ENCODE data around the gene COL8A1. TPM values are rescaled to one million over a fixed set of nuclear protein-coding genes. Genes with fewer than 3 reads are reported as not detected.
"Not testable (repeated sequence)": the region's sequence is repeated elsewhere in the genome, so short reads cannot be mapped to it uniquely, and the experiment has no call there.

The COL8A1 gene
- total RNA-seq (2013; cell fraction: nucleolus; rRNA removed) = 0.15 TPM in 1 of 2 replicates, not detected in the other
- total RNA-seq (2014; rRNA removed) (0.11 and 0.73 TPM in 2 replicates), total RNA-seq (2014; rRNA removed; fragmentation: Illumina TruSeq; extraction: Trizol) (0.14 TPM in 1 of 2 replicates, not detected in the other), total RNA-seq (2021) (0.10 and 0.13 TPM in 2 replicates), polyA plus RNA-seq (2011; rRNA removed) (not detected in 2 replicates), polyA plus RNA-seq (2014; fragmentation: Illumina TruSeq; extraction: Trizol) (0.05 and 0.09 TPM in 2 replicates), polyA plus RNA-seq (2014; fragmentation: Nextera tagmentation; extraction: Ambion mirVana) (not detected), polyA plus RNA-seq (2014; rRNA removed) (0.01 TPM in 1 of 2 replicates, not detected in the other), polyA plus RNA-seq (2016; fragmentation: Nextera tagmentation; extraction: Ambion mirVana) (under 1 TPM; 0.04 to 0.19 TPM), polyA minus RNA-seq (2011; rRNA and poly(A)+ RNA removed) (0.05 TPM in 1 of 2 replicates, not detected in the other), Bru-seq, nascent RNA (percentile 6 among the genes with signal in this experiment), BruChase-seq, experiment 1, labeled RNA remaining after a 6-hour chase (percentile 2 among the genes with signal in this experiment), BruChase-seq, experiment 2, labeled RNA remaining after a 2-hour chase (percentile 2 among the genes with signal in this experiment)
- not detected for polyA plus RNA-seq (2011; ENCODE audit: low read depth)
- 0.01 and 0.03 TPM in 2 replicates for polyA plus RNA-seq (2011; cell fraction: cytosol; rRNA removed)
- 0.03 TPM in 1 of 2 replicates, not detected in the other for polyA plus RNA-seq (2011; cell fraction: nucleus; rRNA removed)
- not detected in 2 replicates for polyA plus RNA-seq (2012)
- polyA minus RNA-seq (2011; cell fraction: cytosol; rRNA and poly(A)+ RNA removed) = not detected in 2 replicates
- 0.19 and 0.24 TPM in 2 replicates for polyA minus RNA-seq (2011; cell fraction: nucleus; rRNA and poly(A)+ RNA removed)
- long read RNA-seq, experiment 1, partial matches to known transcripts = 0 of 1 reads
- long read RNA-seq, experiment 1, other reads (novel, unspliced or antisense) = 1 of 1 reads
- long read RNA-seq, experiment 2, partial matches to known transcripts = 0 of 1 reads
- long read RNA-seq, experiment 2, other reads (novel, unspliced or antisense) = 1 of 1 reads

GRCh38 chr3:99638167-99638948 lies at the start of gene COL8A1:
COL8A1 (plus strand) TSS chr3:99638594; CDS start chr3:99790683, 152,089 bp downstream.
- no peaks in the 10 kb centered on the region for H3K4me1 ChIP-seq (ENCODE audit: control insufficient read depth, insufficient read depth, low read length)
- no peak within 1 kb of the TSS for H3K9ac ChIP-seq (ENCODE audit: control insufficient read depth, insufficient read depth, low read length)
- H3K9me3 ChIP-seq (replicated peaks; ENCODE audit: control insufficient read depth, insufficient read depth, low read length) = no peaks in the 10 kb centered on the region
- H3K4me2 ChIP-seq (ENCODE audit: control insufficient read depth, insufficient read depth) = no peak within 1 kb of the TSS
- H3K79me2 ChIP-seq (ENCODE audit: control insufficient read depth, insufficient read depth, low read length) = no peaks in the 10 kb centered on the region
- peak; percentile 50 for TF ChIP-seq SUZ12 (IDR thresholded peaks at IDR 0.05; ENCODE audit: unreplicated experiment)
- no peak for TF ChIP-seq SMAD5 (IDR thresholded peaks at IDR 0.05; ENCODE audit: low read depth)
- peaks cover 4 to 12% of the 10 kb centered on the region in 2 experiments; a peak in 3 of 4 replicates for H3K27me3 ChIP-seq (replicated peaks in 1 of 2; ENCODE audit: control insufficient read depth in 2 of 2, insufficient read depth in 2 of 2, low read length in 1 of 2)
- ChIA-PET CTCF (interaction anchor here (0.8 kb wide), 2 partner anchors 30 to 814 kb away, joined by 3 read pairs; no protein-coding TSS in a partner anchor), POLR2A (no interaction called here), RAD21 (ENCODE audit: unreplicated experiment) (no interaction called here), SMC1A (ENCODE audit: uncharacterized antibody, unreplicated experiment) (interaction anchor here (0.5 to 1.5 kb wide), 3 partner anchors 9 to 49 kb away, joined by 3 read pairs; no protein-coding TSS in a partner anchor)
- 28% methylated on average over 17 of the region's 26 CpGs for WGBS (ENCODE audit: insufficient coverage, insufficient replicate concordance, low lambda C conversion rate, missing lambda C conversion rate)
- no TSS peak for BruUV-seq (replicated peaks)
- H4K20me1 ChIP-seq (ENCODE audit: control insufficient read depth, insufficient read depth) = no peaks in the 10 kb centered on the region
- ATAC-seq = peak; percentile 30; the same call in 1 of the 3 replicates
- H3K27ac ChIP-seq (ENCODE audit: control insufficient read depth, insufficient read depth) = no peak within 1 kb of the TSS
- no peak for DNase-seq (ENCODE audit: low read depth, low spot score)
- no peak within 1 kb of the TSS for H3K4me3 ChIP-seq
- in situ Hi-C loops (cut with MboI) (no loop called here), intact Hi-C loops (cut with micrococcal nuclease; ENCODE audit: unreplicated experiment) (no loop called here)
- no peak for FAIRE-seq
- no peaks in the 10 kb centered on the region for H3K36me3 ChIP-seq (ENCODE audit: control insufficient read depth in 2 of 2, insufficient read depth in 2 of 2, low read length in 1 of 2)
- no peak within 1 kb of the TSS for H2AFZ ChIP-seq (ENCODE audit: control insufficient read depth, low read depth, low read length)

- intact Hi-C loops (cut with micrococcal nuclease; ENCODE audit: unreplicated experiment); ATAC-seq; BruUV-seq (replicated peaks); H3K27ac ChIP-seq (ENCODE audit: control insufficient read depth, insufficient read depth); FAIRE-seq; DNase-seq (ENCODE audit: low read depth, low spot score); H3K4me3 ChIP-seq; H4K20me1 ChIP-seq (ENCODE audit: control insufficient read depth, insufficient read depth); H3K27me3 ChIP-seq (replicated peaks in 1 of 2; ENCODE audit: control insufficient read depth in 2 of 2, insufficient read depth in 2 of 2, low read length in 1 of 2); H3K4me1 ChIP-seq (ENCODE audit: control insufficient read depth, insufficient read depth, low read length); POLR2A ChIA-PET; RAD21 ChIA-PET (ENCODE audit: unreplicated experiment); H3K9me3 ChIP-seq (replicated peaks; ENCODE audit: control insufficient read depth, insufficient read depth, low read length); H3K4me2 ChIP-seq (ENCODE audit: control insufficient read depth, insufficient read depth); H3K36me3 ChIP-seq (ENCODE audit: control insufficient read depth in 2 of 2, insufficient read depth in 2 of 2, low read length in 1 of 2); H2AFZ ChIP-seq (ENCODE audit: control insufficient read depth, low read depth, low read length); in situ Hi-C loops (cut with MboI); SMC1A ChIA-PET (ENCODE audit: uncharacterized antibody, unreplicated experiment); H3K79me2 ChIP-seq (ENCODE audit: control insufficient read depth, insufficient read depth, low read length); H3K9ac ChIP-seq (ENCODE audit: control insufficient read depth, insufficient read depth, low read length): not testable (repeated sequence)
- CTCF ChIA-PET = interaction anchor here (0.7 to 0.8 kb wide), 2 partner anchors 71 to 95 kb away, joined by 3 read pairs; no protein-coding TSS in a partner anchor
- WGBS (ENCODE audit: insufficient coverage, insufficient replicate concordance, low lambda C conversion rate, missing lambda C conversion rate) = 10% methylated on average over 4 of the region's 4 CpGs
These were observed 49.2 kb upstream of the COL8A1 start for GRCh38 chr3:99589168-99589567.

Data from GM12878 (cell line).